T-cell (primary cell): ENCODE results near the gene KRT28. TPM values are rescaled to one million over a fixed set of nuclear protein-coding genes. Genes with fewer than 3 reads are reported as not detected.
A peak's percentile ranks its signal among the peaks of the same experiment; 100 is the strongest.
"Not testable (repeated sequence)": the region's sequence is repeated elsewhere in the genome, so short reads cannot be mapped to it uniquely, and the experiment has no call there.

Source experiments
- ATAC-seq, 4 experiments: fragments of 200-7000 bp in 3 of 4; fragments of 150-1000 bp in 1 of 4; cut with Tn5 transposase; replicated peaks in 1 of 4; 1 replicate in 3 of 4; 2 replicates in 1 of 4; pipeline ENCODE4 v1.10.0; 2021; ENCODE audit warnings: moderate library complexity in 3 of 4, mild to moderate bottlenecking in 2 of 4, moderate number of reproducible peaks in 1 of 4
- CTCF ChIA-PET, 2 donors: fragments of 300-600 bp; sonication (Branson Sonifier 250); formaldehyde crosslinking; loops; one replicate each; lab custom pipeline; 2022; ENCODE audit warnings: antibody characterized with exemption in 2 of 2; lab: Charles Lee
- POLR2A ChIA-PET, 2 donors: fragments of 300-600 bp; sonication (Branson Sonifier 250); formaldehyde crosslinking; loops; one replicate each; lab custom pipeline; 2022; ENCODE audit warnings: antibody characterized with exemption in 2 of 2; lab: Charles Lee
- DNase-seq, 35 experiments: peaks; one replicate each; pipeline versions ENCODE4 v3.0.0 to v3.0.0-alpha.2; 2013 to 2023
- H3K27ac ChIP-seq: one replicate; pipeline ENCODE4 v1.5.1; 2013; ENCODE audit warnings: low read length
- H3K27me3 ChIP-seq, 2 experiments: replicated peaks in 1 of 2; 1 replicate in 1 of 2; 2 replicates in 1 of 2; pipeline versions ENCODE4 v1.6.1 to v1.7.0; 2013; ENCODE audit warnings: low read length in 1 of 2, mixed read lengths in 1 of 2; ENCODE audit not compliant: control insufficient read depth in 2 of 2, insufficient read depth in 2 of 2; ENCODE audit errors: extremely low read depth in 1 of 2
- H3K36me3 ChIP-seq, 2 donors: 1 replicate in 1 of 2; 2 replicates in 1 of 2; pipeline versions ENCODE4 v1.6.1 to v1.7.0; 2013; ENCODE audit warnings: low read length in 1 of 2; ENCODE audit not compliant: control insufficient read depth in 2 of 2, insufficient read depth in 1 of 2; ENCODE audit errors: extremely low read depth in 1 of 2
- H3K4me1 ChIP-seq, 2 experiments: 1 replicate in 1 of 2; 2 replicates in 1 of 2; pipeline versions ENCODE4 v1.6.1 to v1.7.0; 2013; ENCODE audit warnings: low read length in 2 of 2, mixed read lengths in 1 of 2; ENCODE audit not compliant: insufficient read depth in 2 of 2, control insufficient read depth in 1 of 2; ENCODE audit errors: extremely low read depth in 1 of 2
- H3K4me3 ChIP-seq, 2 donors: 1 replicate in 1 of 2; 2 replicates in 1 of 2; pipeline versions ENCODE4 v1.5.1 to v1.7.0; 2013; ENCODE audit warnings: mild to moderate bottlenecking in 2 of 2, low read length in 1 of 2, moderate library complexity in 1 of 2; ENCODE audit not compliant: control insufficient read depth in 1 of 2; ENCODE audit errors: extremely low read depth in 1 of 2
- H3K9me3 ChIP-seq: 2 replicates; pipeline ENCODE4 v1.7.0; 2013
- H3K27ac Mint-ChIP-seq, 2 donors: one replicate each; pipeline ENCODE4 v1.8.0; 2020 to 2021; ENCODE audit warnings: mild to moderate bottlenecking in 2 of 2, mixed read lengths in 2 of 2
- H3K27me3 Mint-ChIP-seq, 2 donors: one replicate each; pipeline ENCODE4 v1.8.0; 2021 to 2022; ENCODE audit warnings: mixed read lengths in 2 of 2
- H3K36me3 Mint-ChIP-seq: one replicate; pipeline ENCODE4 v1.8.0; 2021; ENCODE audit warnings: mixed read lengths
- H3K4me1 Mint-ChIP-seq, 3 donors: one replicate each; pipeline ENCODE4 v1.8.0; 2020 to 2022; ENCODE audit warnings: mixed read lengths in 3 of 3, mild to moderate bottlenecking in 1 of 3
- H3K4me3 Mint-ChIP-seq, 3 donors: one replicate each; pipeline ENCODE4 v1.8.0; 2020 to 2022; ENCODE audit warnings: mild to moderate bottlenecking in 3 of 3, mixed read lengths in 3 of 3, moderate library complexity in 3 of 3
- H3K9me3 Mint-ChIP-seq, 3 donors: one replicate each; pipeline ENCODE4 v1.8.0; 2020 to 2022; ENCODE audit warnings: mixed read lengths in 3 of 3
- WGBS: methylation state at CpG from one replicate; pipeline ENCODE4 v1.1.5; 2013; ENCODE audit warnings: missing lambda C conversion rate; ENCODE audit not compliant: insufficient coverage; 5-methylcytosine and 5-hydroxymethylcytosine counted together
- total RNA-seq, 35 experiments: library from RNA in 6 of 35; stranded (reverse) in 6 of 35; fragments of 120-200 nt in 1 of 35; gene quantifications; one replicate each; pipeline versions ENCODE4 v1.2.1 to v1.2.4 and lab custom pipeline; 2013 to 2026

Gene KRT28
- total RNA-seq, 5 donors from 2014 or later (not counting 1 experiment from before 2014, with no cell fraction given) = not detected

DNA sequence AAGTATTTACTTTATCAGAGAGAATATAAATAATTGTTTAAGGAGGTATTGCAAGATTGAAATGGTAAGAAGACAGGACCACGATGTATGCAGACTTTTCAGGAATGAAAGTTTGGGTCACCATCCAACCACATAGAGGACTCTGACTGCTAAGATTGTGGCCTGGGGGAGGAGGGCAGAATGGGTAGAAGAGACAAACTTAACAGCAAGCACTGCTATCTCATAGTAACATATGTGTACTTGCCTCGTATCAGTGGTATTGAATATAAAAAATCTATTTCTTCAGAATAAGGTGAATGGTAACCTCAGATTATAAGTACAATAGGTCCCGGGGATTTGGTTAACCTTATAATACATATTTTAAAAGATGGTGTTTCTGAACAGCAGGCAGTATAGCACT, 16.8 kb upstream of the KRT28 start:
- ChIA-PET POLR2A (interaction anchor here (0.5 to 0.7 kb wide), 2 partner anchors 856 to 874 kb away, joined by 3 to 11 read pairs; no protein-coding TSS in a partner anchor), CTCF (interaction anchor here (0.6 to 0.7 kb wide), 2 partner anchors 191 to 832 kb away, joined by 3 to 4 read pairs; no protein-coding TSS in a partner anchor)
- Histone ChIP-seq H3K27ac (no peak overlapping the region), H3K36me3 (peaks cover 0 to 6% of the 10 kb centered on the region in 2 donors), H3K9me3 (no peaks in the 10 kb centered on the region), H3K27me3 (peaks cover 2 to 4% of the 10 kb centered on the region in 2 experiments), H3K4me1 (peaks cover 6 to 10% of the 10 kb centered on the region in 2 experiments), H3K4me3 (no peak overlapping the region)
- no CpG with 5 or more reads among the region's 3 CpGs for WGBS
- H3K36me3 Mint-ChIP-seq = peaks cover 26% of the 10 kb centered on the region
- peaks cover 0 to 6% (median 0%) of the 10 kb centered on the region in 3 donors for H3K9me3 Mint-ChIP-seq
- H3K27ac Mint-ChIP-seq = no peak overlapping the region
- DNase-seq = no peak
- H3K27me3 Mint-ChIP-seq = peaks cover 28 to 34% of the 10 kb centered on the region in 2 donors
- peaks cover 20 to 31% (median 27%) of the 10 kb centered on the region in 3 donors for H3K4me1 Mint-ChIP-seq
- ATAC-seq = no peak
- H3K4me3 Mint-ChIP-seq = peak overlapping the region in 2 of 3 donors; percentile 49 to 59

DNA sequence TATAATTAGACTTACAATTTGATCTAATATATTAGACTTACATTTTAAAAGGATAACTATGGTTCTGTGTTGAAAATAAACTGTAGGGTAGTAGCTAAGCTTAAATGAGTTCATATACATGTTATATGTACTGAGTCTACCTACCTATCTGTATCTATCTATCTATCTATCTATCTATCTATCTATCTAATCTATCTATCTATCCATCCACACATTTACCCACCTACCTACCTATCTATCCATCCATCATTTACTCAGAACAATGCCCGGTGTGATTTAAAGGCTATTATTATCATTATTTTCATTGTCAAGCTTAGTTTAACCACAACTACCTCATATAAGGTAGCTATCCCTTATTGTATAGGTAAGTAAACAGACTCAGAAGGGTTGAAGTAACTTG, 15.6 kb upstream of the KRT28 start:
- ATAC-seq = no peak
- Histone ChIP-seq H3K9me3 (no peaks in the 10 kb centered on the region), H3K4me1 (peaks cover 6 to 10% of the 10 kb centered on the region in 2 experiments), H3K4me3 (no peak overlapping the region), H3K27ac (no peak overlapping the region), H3K36me3 (peaks cover 0 to 6% of the 10 kb centered on the region in 2 donors), H3K27me3 (peaks cover 2 to 4% of the 10 kb centered on the region in 2 experiments)
- ChIA-PET CTCF (interaction anchor here in 1 of 2 donors (1.2 kb wide), 1 partner anchor 848 kb away, joined by 4 read pairs; no protein-coding TSS in a partner anchor), POLR2A (interaction anchor here in 1 of 2 donors (0.8 kb wide), 1 partner anchor 873 kb away, joined by 6 read pairs; no protein-coding TSS in a partner anchor)
- Mint-ChIP-seq H3K27ac (no peak overlapping the region), H3K4me1 (peaks cover 20 to 29% (median 25%) of the 10 kb centered on the region in 3 donors), H3K36me3 (peaks cover 24% of the 10 kb centered on the region), H3K4me3 (no peak overlapping the region), H3K9me3 (peaks cover 0 to 5% (median 0%) of the 10 kb centered on the region in 3 donors), H3K27me3 (peaks cover 36 to 41% of the 10 kb centered on the region in 2 donors)
- WGBS = no CpG with 5 or more reads among the region's 1 CpG
- no peak for DNase-seq

DNA sequence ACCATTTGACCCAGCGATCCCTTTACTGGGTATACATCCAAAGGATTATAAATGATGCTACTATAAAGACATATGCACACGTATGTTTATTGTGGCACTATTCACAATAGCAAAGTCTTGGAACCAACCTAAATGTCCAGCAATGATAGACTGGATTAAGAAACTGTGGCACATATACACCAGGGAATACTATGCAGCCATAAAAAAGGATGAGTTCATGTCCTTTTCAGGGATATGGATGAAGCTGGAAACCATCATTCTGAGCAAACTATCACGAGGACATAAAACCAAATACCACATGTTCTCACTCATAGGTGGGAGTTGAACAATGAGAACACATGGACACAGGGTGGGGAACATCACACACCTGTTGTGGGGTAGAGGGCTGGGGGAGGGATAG, 14.9 kb upstream of the KRT28 start:
- H3K4me3 Mint-ChIP-seq, H3K9me3 Mint-ChIP-seq, H3K4me3 ChIP-seq, H3K9me3 ChIP-seq, POLR2A ChIA-PET, DNase-seq, H3K27me3 ChIP-seq, H3K4me1 ChIP-seq, H3K27ac Mint-ChIP-seq, ATAC-seq, H3K36me3 ChIP-seq, H3K27ac ChIP-seq: not testable (repeated sequence)
- WGBS = no CpG with 5 or more reads among the region's 3 CpGs
- H3K36me3 Mint-ChIP-seq = peaks cover 20% of the 10 kb centered on the region
- peaks cover 14 to 22% (median 18%) of the 10 kb centered on the region in 3 donors for H3K4me1 Mint-ChIP-seq
- CTCF ChIA-PET = interaction anchor here in 1 of 2 donors (1.2 kb wide), 1 partner anchor 848 kb away, joined by 4 read pairs; no protein-coding TSS in a partner anchor
- H3K27me3 Mint-ChIP-seq = peaks cover 44 to 48% of the 10 kb centered on the region in 2 donors

DNA sequence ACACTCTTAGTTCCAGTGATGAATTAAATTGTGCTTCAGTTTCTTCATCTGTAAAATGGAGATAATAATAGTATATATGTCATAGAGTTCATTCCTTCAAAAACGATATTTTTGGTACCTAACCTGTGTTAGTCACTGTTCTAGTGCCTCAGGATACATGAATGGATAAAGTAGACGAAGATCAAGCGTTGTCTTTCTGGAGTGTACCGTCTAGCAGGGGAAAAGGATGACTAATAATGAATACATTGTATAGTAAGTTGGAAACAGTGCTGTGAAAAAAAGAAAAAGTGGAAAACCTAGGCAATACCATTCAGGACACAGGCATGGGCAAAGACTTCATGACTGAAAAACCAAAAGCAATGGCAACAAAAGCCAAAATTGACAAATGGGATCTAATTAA, 14.0 kb upstream of the KRT28 start:
- Histone ChIP-seq H3K27ac (no peak overlapping the region), H3K27me3 (peaks cover 2 to 4% of the 10 kb centered on the region in 2 experiments), H3K4me1 (peaks cover 0 to 3% of the 10 kb centered on the region in 2 experiments), H3K4me3 (no peak overlapping the region), H3K9me3 (no peaks in the 10 kb centered on the region), H3K36me3 (peaks cover 0 to 6% of the 10 kb centered on the region in 2 donors)
- Mint-ChIP-seq H3K36me3 (peaks cover 20% of the 10 kb centered on the region), H3K4me3 (no peak overlapping the region), H3K9me3 (no peaks in the 10 kb centered on the region), H3K27me3 (peaks cover 46 to 54% of the 10 kb centered on the region in 2 donors), H3K27ac (no peak overlapping the region), H3K4me1 (peaks cover 9 to 14% (median 12%) of the 10 kb centered on the region in 3 donors)
- DNase-seq (no peak), ATAC-seq (no peak)
- no CpG with 5 or more reads among the region's 4 CpGs for WGBS
- POLR2A ChIA-PET = no interaction called here
- CTCF ChIA-PET = no interaction called here

DNA sequence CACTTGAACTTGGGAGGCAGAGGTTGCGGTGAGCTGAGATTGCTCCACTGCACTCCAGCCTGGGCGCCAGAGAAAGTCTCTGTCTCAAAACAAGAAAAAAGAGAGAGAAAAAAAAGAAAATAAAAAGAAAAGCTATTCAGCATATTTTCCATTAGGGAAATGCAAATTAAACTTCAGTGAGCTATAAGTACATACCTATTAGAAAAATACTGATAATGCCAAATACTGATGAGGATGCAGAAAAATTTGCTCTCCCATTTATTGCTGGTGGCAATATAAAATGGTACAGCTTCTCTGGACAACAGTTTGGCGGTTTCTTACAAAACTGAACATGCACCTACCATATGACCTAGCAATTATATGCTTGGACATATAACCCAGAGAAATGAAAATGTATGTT, 12.9 kb upstream of the KRT28 start:
- ATAC-seq = no peak
- H3K4me3 ChIP-seq = no peak overlapping the region
- 86% methylated on average over 1 of the region's 3 CpGs for WGBS
- H3K36me3 ChIP-seq = peaks cover 0 to 6% of the 10 kb centered on the region in 2 donors
- Mint-ChIP-seq H3K27ac (no peak overlapping the region), H3K36me3 (peaks cover 13% of the 10 kb centered on the region), H3K9me3 (no peaks in the 10 kb centered on the region), H3K27me3 (peaks cover 51 to 65% of the 10 kb centered on the region in 2 donors), H3K4me3 (no peak overlapping the region), H3K4me1 (peaks cover 2 to 7% (median 5%) of the 10 kb centered on the region in 3 donors)
- CTCF ChIA-PET = interaction anchor here in 1 of 2 donors (0.8 to 1.2 kb wide), 2 partner anchors 848 to 853 kb away, joined by 3 to 6 read pairs; no protein-coding TSS in a partner anchor
- no peaks in the 10 kb centered on the region for H3K4me1 ChIP-seq
- no peak overlapping the region for H3K27ac ChIP-seq
- no peak for DNase-seq
- no peaks in the 10 kb centered on the region for H3K9me3 ChIP-seq
- H3K27me3 ChIP-seq = peaks cover 2 to 7% of the 10 kb centered on the region in 2 experiments
- POLR2A ChIA-PET = no interaction called here

DNA sequence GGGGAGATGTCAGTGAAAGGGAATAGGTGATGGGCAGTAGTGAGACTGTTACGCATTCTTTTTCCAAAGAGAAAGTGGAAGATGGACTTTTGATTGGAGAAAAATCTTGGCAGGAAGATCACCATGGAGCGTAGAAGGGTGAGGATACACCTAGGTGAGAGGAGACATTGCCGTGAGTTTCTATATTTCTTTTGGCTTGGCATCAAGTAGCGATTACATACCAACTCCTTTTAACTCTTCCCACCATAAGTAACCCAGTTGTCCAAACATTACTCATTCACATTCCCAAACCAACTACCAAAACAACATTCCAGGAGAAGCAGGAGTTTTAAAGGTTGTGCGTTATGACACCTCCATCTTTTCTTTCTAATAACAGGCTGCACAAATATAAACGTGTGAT, 10.7 kb upstream of the KRT28 start:
- Histone ChIP-seq H3K36me3 (no peaks in the 10 kb centered on the region), H3K27me3 (peaks cover 4 to 16% of the 10 kb centered on the region in 2 experiments), H3K27ac (no peak overlapping the region), H3K9me3 (no peaks in the 10 kb centered on the region), H3K4me3 (no peak overlapping the region), H3K4me1 (no peaks in the 10 kb centered on the region)
- no peak for ATAC-seq
- Mint-ChIP-seq H3K4me3 (no peak overlapping the region), H3K36me3 (no peaks in the 10 kb centered on the region), H3K27me3 (peaks cover 65 to 83% of the 10 kb centered on the region in 2 donors), H3K4me1 (no peaks in the 10 kb centered on the region), H3K9me3 (no peaks in the 10 kb centered on the region), H3K27ac (no peak overlapping the region)
- POLR2A ChIA-PET = no interaction called here
- CTCF ChIA-PET = interaction anchor here in 1 of 2 donors (0.7 kb wide), 1 partner anchor 566 kb away, joined by 6 read pairs; no protein-coding TSS in a partner anchor
- 100% methylated on average over 1 of the region's 6 CpGs for WGBS
- no peak for DNase-seq
